Left cardiac atrium (tissue), 4 donors: Measurements from ENCODE around the gene CNTNAP5. TPM values are rescaled to one million over a fixed set of nuclear protein-coding genes. Genes with fewer than 3 reads are reported as not detected.

ENCODE experiments used
- ATAC-seq, 2 donors: fragments of 200-7000 bp; cut with Tn5 transposase; one replicate each; pipeline ENCODE4 v1.9.1; 2020; ENCODE audit warnings: mild to moderate bottlenecking in 2 of 2, moderate library complexity in 2 of 2
- DNase-seq: peaks from one replicate; pipeline ENCODE4 v3.0.0-alpha.2; 2020
- intact Hi-C, 2 donors: fragments of 100-400 bp; cut with DNase I; formaldehyde crosslinking; loops; one replicate each; pipeline versions ENCODE4 v1.14.1 to v1.15.1; 2022 to 2023
- total RNA-seq, 2 donors: library from RNA; stranded (reverse); fragmentation: NEBNext Ultra II Directional; extraction: Animal tissue kit (Norgen Biotek cat#: 25700); gene quantifications; one replicate each; pipeline ENCODE4 v1.2.1, GENCODE V29; 2021
- donor health status: DM: no; HTN: yes; CAD: no.
- donor health status: DM: no; HTN: yes; CAD: no; lungs with severe emphysema.
- donor health status: DM: yes; HTN: yes; CAD: no.
- donor health status: Dilated cardiomyopathy.

Gene CNTNAP5
- total RNA-seq, 2 donors from 2014 or later, result not detected

- intact Hi-C loops, result no loop called here
- ATAC-seq (no peak), DNase-seq (no peak)
These were observed 667.6 kb downstream of the CNTNAP5 start for GRCh38 chr2:124692707-124693106.

DNA sequence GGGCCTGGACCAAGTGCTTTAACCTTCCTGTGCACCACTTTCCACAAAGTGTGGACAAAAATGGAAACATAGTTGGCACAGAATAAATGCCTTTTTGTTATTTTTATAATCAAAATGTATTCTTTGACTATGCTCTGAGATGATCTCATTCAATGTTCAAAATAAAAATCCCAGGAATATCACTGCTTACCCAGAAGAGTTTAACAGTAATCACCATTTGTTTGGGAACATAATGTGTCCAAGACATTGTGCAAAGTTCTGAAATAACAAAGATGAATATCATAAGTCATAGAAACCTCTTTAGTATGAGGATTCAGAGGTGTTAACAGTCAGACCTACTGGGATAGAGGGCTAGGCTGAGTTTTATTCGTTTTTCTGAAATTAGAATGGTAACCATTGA lies 668.1 kb downstream of the CNTNAP5 start:
- intact Hi-C loops, result no loop called here
- DNase-seq, result no peak
- no peak for ATAC-seq

GRCh38 chr2:124698979-124699565 lies 674.0 kb downstream of the CNTNAP5 start:
- intact Hi-C loops, result no loop called here
- no peak for DNase-seq
- no peak for ATAC-seq

- no peak for ATAC-seq
- intact Hi-C loops, result no loop called here
These were observed 677.7 kb downstream of the CNTNAP5 start for GRCh38 chr2:124702777-124703176.

DNA sequence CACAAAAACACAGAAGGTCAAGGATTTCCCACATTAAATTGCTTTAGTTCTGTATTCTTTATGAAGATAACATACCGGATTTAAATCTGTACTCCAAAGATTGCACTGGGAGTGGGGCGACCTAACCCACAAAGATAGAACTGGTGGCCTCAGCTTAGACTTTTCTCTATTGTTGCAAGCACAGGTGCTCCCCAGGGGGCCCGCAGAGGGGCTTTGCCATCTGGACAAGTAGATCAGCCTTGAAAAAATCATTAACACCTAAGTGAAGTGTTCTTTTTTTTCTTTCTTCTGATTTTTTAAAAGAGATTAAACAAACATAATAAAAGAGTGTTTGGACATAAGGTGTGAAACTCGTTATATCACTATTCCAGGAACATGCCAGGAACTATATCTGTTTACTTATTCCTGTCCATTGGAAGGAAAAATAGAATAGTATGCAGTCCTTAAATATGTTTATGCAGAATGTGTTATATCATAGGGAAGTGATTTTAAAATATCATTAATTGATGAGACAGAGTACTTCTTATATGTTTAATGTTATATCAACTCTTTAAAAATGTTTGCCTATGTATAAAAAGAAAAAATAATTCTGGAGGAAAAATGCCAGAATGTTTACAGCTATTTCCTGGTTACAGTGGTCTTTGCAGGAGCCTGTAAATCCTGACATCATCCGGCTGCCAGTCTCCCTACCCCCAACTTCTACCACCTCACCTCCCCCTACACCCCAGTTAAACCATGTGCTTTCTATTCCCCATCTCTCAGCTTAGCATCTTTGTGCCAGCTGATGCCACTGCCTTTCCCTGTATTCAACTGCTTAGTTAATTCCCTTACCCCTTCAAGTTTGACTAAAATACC lies 679.2 kb downstream of the CNTNAP5 start:
- ATAC-seq (no peak), DNase-seq (no peak)
- intact Hi-C loops, result no loop called here

More at GRCh38 chr2:124702777-124703176, 677.7 kb downstream of the CNTNAP5 start:
- no peak for DNase-seq

DNA sequence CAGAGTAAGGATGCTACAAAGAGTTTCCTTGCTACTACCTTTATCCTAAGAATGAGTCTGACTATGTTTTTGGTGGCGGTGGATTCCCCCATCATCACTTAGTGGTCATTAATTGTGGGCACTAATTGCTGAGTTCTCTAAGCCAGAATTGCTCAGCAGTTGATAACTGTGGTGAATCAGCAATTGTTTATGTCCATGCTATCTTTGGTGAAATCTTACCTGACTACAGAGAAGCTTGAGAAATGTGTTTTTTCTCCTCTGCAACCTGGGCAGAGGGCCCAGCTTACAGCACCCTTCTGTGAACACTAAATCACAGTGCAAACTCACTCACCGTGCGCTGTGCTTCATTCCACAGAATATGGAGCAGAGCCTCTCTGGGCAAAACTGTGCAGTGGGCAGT lies 683.6 kb downstream of the CNTNAP5 start:
- no peak for ATAC-seq
- intact Hi-C loops, result no loop called here
- no peak for DNase-seq

- intact Hi-C loops, result no loop called here
- no peak for DNase-seq
- ATAC-seq, result no peak
These were observed 688.9 kb downstream of the CNTNAP5 start for GRCh38 chr2:124713969-124714368.

GRCh38 chr2:124725187-124725586 lies 700.1 kb downstream of the CNTNAP5 start:
- intact Hi-C loops, result no loop called here
- DNase-seq, result no peak
- no peak for ATAC-seq

GRCh38 chr2:124740636-124741035 lies 715.5 kb downstream of the CNTNAP5 start:
- DNase-seq (no peak), ATAC-seq (no peak)
- intact Hi-C loops, result no loop called here

- intact Hi-C loops, result no loop called here
- DNase-seq (no peak), ATAC-seq (no peak)
These were observed 728.8 kb downstream of the CNTNAP5 start for GRCh38 chr2:124753842-124754241.

DNA sequence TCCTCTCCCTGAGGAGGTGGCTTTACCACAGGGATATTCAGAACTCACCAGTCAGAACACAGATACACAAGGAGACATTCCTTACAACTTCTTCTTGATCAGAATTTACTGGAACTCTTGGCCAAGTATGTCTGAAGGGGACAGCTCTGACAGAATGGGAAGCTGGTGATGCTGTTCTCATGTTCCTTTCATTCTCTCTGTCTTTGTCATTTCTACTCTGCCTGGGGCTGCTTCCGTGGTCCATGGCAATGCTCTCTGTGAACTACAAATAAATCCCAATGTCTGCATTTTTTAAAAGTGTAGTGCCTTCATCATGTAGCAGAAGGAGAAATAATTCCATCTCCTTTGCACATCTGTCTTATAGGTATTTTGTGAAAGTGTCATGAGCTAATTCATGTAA lies 730.3 kb downstream of the CNTNAP5 start:
- DNase-seq, result no peak
- no peak for ATAC-seq
- intact Hi-C loops, result no loop called here

GRCh38 chr2:124756048-124756447 lies 731.0 kb downstream of the CNTNAP5 start:
- ATAC-seq, result no peak
- intact Hi-C loops, result no loop called here
- no peak for DNase-seq

DNA sequence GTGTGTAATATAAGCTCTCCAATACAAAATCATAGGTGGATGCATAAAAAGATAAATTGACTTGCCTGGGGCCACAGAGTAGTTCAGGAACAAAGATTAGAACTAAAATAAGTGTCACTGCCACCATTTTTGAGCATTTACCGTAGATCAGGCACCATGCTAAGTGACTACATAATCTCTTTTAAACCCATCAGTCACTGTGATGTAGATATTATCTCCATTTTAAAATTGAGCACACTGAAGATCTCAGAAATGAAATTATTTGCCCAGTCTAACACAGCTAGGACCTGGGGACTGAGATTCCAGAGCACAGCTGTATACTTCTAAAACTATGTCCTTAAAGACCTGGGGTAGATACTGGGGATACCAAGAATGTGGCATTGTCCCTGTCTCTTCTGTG lies 737.3 kb downstream of the CNTNAP5 start:
- DNase-seq (no peak), ATAC-seq (no peak)
- intact Hi-C loops, result no loop called here

DNA sequence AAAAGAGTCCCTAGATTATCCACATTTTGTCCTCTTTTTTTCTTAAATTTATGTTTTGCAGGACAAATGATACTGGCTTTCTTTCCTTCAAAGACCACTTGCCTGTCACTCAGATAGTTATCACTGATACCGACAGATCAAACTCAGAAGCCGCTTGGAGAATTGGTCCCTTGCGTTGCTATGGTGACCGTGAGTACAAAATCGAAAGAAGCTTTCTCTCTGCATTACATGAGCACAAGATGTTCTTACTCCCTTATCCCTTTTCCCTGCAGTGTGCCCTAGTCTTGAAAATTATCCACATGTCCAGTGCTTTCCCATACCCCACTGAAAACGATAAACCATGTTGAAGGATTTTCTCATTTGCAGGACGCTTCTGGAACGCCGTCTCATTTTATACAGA lies 738.5 kb downstream of the CNTNAP5 start:
- intact Hi-C loops, result no loop called here
- ATAC-seq (no peak), DNase-seq (no peak)

GRCh38 chr2:124774781-124775180 lies 749.7 kb downstream of the CNTNAP5 start:
- no peak for ATAC-seq
- intact Hi-C loops, result no loop called here
- no peak for DNase-seq

GRCh38 chr2:124776332-124776731 lies 751.2 kb downstream of the CNTNAP5 start:
- ATAC-seq, result no peak
- DNase-seq, result no peak
- intact Hi-C loops, result no loop called here

DNA sequence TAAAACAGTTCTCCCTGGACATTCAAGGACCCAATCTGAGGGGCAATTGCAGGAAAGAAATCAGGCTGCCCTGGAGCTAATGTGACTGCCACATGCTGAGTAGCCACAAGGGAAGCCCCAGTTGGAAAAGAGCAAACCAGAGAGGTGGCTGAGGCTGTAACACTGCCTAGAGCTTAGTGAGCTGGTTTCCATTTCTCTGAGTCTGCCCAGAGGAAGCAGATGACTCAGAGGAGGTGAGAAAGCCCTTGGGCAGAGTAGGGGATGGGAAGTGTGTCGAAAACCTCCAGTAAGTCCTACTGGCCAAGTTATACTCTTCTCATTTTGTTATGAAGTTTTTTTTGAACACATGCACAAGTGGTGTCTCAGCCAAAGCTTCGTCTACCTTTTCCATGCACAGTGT lies 753.0 kb downstream of the CNTNAP5 start:
- ATAC-seq (no peak), DNase-seq (no peak)
- intact Hi-C loops, result no loop called here

DNA sequence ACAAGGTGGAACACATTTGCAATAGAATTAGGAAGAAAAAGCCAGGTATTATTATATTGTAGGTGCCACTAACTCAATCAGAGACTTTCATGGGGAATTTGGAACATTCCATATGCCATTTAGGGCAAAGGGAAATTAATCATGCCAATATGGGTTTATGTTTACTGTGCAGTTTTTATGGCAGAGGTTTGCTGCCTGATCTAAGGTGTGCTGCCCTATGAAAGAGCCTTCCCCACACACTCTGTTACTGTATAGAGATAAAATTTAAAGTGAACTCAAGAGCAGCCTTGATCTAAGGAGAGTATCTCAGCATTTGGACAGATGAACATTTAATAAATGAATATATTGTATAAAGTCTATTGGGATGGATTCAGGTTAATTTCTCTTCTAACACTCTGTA lies 771.6 kb downstream of the CNTNAP5 start:
- intact Hi-C loops, result no loop called here
- DNase-seq (no peak), ATAC-seq (no peak)

- intact Hi-C loops, result no loop called here
- ATAC-seq, result no peak
These were observed 772.0 kb downstream of the CNTNAP5 start for GRCh38 chr2:124797049-124797448.

GRCh38 chr2:124798551-124798950 lies 773.5 kb downstream of the CNTNAP5 start:
- ATAC-seq (no peak), DNase-seq (no peak)
- intact Hi-C loops, result no loop called here

More at GRCh38 chr2:124797049-124797448, 772.0 kb downstream of the CNTNAP5 start:
- no peak for DNase-seq
